GM12878 (cell line): ENCODE results near the gene ATP2C2. TPM values are rescaled to one million over a fixed set of nuclear protein-coding genes. Genes with fewer than 3 reads are reported as not detected.

ENCODE experiments used
- ATAC-seq: fragments of 200-7000 bp; cut with Tn5 transposase; 3 replicates; pipeline ENCODE4 v1.9.1; 2020; ENCODE audit warnings: mild to moderate bottlenecking, moderate library complexity
- BruUV-seq: library from RNA; stranded (reverse); fragments of 400-500 nt; replicated peaks from 2 replicates; lab custom pipeline; 2021; lab: Mats Ljungman, UMichigan
- CTCF ChIA-PET: fragments of 300-600 bp; sonication (Branson Sonifier 250); formaldehyde crosslinking; extraction: SDS; loops from one replicate; lab custom pipeline; 2021; ENCODE audit warnings: inconsistent platforms; lab: Yijun Ruan, JAX
- POLR2A ChIA-PET: fragments of 350-600 bp; formaldehyde crosslinking; extraction: SDS; loops from one replicate; lab custom pipeline; 2021; ENCODE audit warnings: inconsistent platforms; lab: Charles Lee
- RAD21 ChIA-PET: fragments of 300-600 bp; sonication (Branson Sonifier 250); formaldehyde crosslinking; loops from one replicate; lab custom pipeline; 2023; ENCODE audit warnings: antibody characterized with exemption; ENCODE audit not compliant: unreplicated experiment; lab: Charles Lee
- SMC1A ChIA-PET: fragments of 300-600 bp; sonication (Branson Sonifier 250); formaldehyde crosslinking; loops from one replicate; lab custom pipeline; 2023; ENCODE audit not compliant: unreplicated experiment, uncharacterized antibody; lab: Charles Lee
- DNase-seq: peaks from one replicate; pipeline ENCODE4 v3.0.0-alpha.2; 2011; ENCODE audit warnings: low read depth, low spot score
- FAIRE-seq: peaks from 3 replicates; lab custom pipeline; 2011; peaks lifted over from hg19 to GRCh38; lab: Jason Lieb, UNC
- H2AFZ ChIP-seq: 2 replicates; pipeline ENCODE4 v1.6.0; 2011; ENCODE audit warnings: low read depth, low read length, control low read depth; ENCODE audit not compliant: control insufficient read depth
- H3K27ac ChIP-seq: 2 replicates; pipeline ENCODE4 v1.5.1; 2011; ENCODE audit warnings: control low read depth; ENCODE audit not compliant: control insufficient read depth, insufficient read depth
- H3K27me3 ChIP-seq, 2 experiments: replicated peaks in 1 of 2; 2 replicates each; pipeline versions ENCODE4 v1.6.0 to v1.6.1; 2011; ENCODE audit warnings: low read length in 1 of 2; ENCODE audit not compliant: control insufficient read depth in 2 of 2, insufficient read depth in 2 of 2
- H3K36me3 ChIP-seq, 2 experiments: 2 replicates each; pipeline ENCODE4 v1.5.1; 2011; ENCODE audit warnings: low read length in 1 of 2; ENCODE audit not compliant: control insufficient read depth in 2 of 2, insufficient read depth in 2 of 2
- H3K4me1 ChIP-seq: 2 replicates; pipeline ENCODE4 v1.6.1; 2011; ENCODE audit warnings: mild to moderate bottlenecking, low read length, moderate library complexity, mixed read lengths; ENCODE audit not compliant: control insufficient read depth, insufficient read depth
- H3K4me2 ChIP-seq: 2 replicates; pipeline ENCODE4 v1.6.0; 2011; ENCODE audit warnings: control low read depth; ENCODE audit not compliant: control insufficient read depth, insufficient read depth
- H3K4me3 ChIP-seq: fragments of 200-600 bp; sonication (generic); 2 replicates; pipeline ENCODE4 v1.5.1; 2016
- H3K79me2 ChIP-seq: 2 replicates; pipeline ENCODE4 v1.6.0; 2011; ENCODE audit warnings: low read length; ENCODE audit not compliant: control insufficient read depth, insufficient read depth
- H3K9ac ChIP-seq: 2 replicates; pipeline ENCODE4 v1.8.0; 2011; ENCODE audit warnings: low read length, control low read depth, mixed read lengths; ENCODE audit not compliant: control insufficient read depth, insufficient read depth
- H3K9me3 ChIP-seq: replicated peaks from 3 replicates; pipeline ENCODE4 v1.5.1; 2011; ENCODE audit warnings: mild to moderate bottlenecking, low read length; ENCODE audit not compliant: control insufficient read depth, insufficient read depth
- H4K20me1 ChIP-seq: 2 replicates; pipeline ENCODE4 v1.6.0; 2011; ENCODE audit not compliant: control insufficient read depth, insufficient read depth
- CHD1 ChIP-seq: IDR thresholded peaks from 2 replicates; pipeline ENCODE4 v1.6.1; 2012; ENCODE audit warnings: low read depth, low read length, improper control_type of control experiment
- HCFC1 ChIP-seq: fragments of 150-350 bp; IDR thresholded peaks from 2 replicates; pipeline ENCODE4 v1.6.1; 2014; ENCODE audit warnings: low read length
- KDM1A ChIP-seq: fragments of 200-600 bp; sonication (generic); IDR thresholded peaks from 2 replicates; pipeline ENCODE4 v1.6.1; 2016; ENCODE audit warnings: borderline replicate concordance
- MYB ChIP-seq: fragments of 150-350 bp; IDR thresholded peaks from 2 replicates; pipeline ENCODE4 v1.6.1; 2014; ENCODE audit warnings: mild to moderate bottlenecking, low read depth, low read length, borderline replicate concordance
- NR2C2 ChIP-seq: IDR thresholded peaks from 2 replicates; pipeline ENCODE4 v1.6.1; 2011; ENCODE audit warnings: borderline replicate concordance, low read depth; ENCODE audit not compliant: control insufficient read depth, insufficient read length
- RB1 ChIP-seq: fragments of 450-650 bp; formaldehyde crosslinking; IDR thresholded peaks from 2 replicates; pipeline ENCODE4 v1.6.1; 2017; ENCODE audit warnings: mild to moderate bottlenecking, borderline replicate concordance
- SMAD5 ChIP-seq: IDR thresholded peaks from 2 replicates; pipeline ENCODE4 v1.6.1; 2016; ENCODE audit warnings: antibody characterized with exemption, low read depth
- SMC3 ChIP-seq: IDR thresholded peaks from 2 replicates; pipeline ENCODE4 v1.6.1; 2011; ENCODE audit warnings: low read length, improper control_type of control experiment, borderline replicate concordance
- SUZ12 ChIP-seq: fragments of 200-600 bp; sonication (generic); IDR thresholded peaks from one replicate; pipeline ENCODE4 v1.6.1; 2018; ENCODE audit warnings: antibody characterized with exemption, mild to moderate bottlenecking; ENCODE audit not compliant: unreplicated experiment
- TBL1XR1 ChIP-seq: IDR thresholded peaks from 2 replicates; pipeline ENCODE4 v1.6.1; 2012; ENCODE audit warnings: low read depth, low read length, improper control_type of control experiment
- ZBTB4 ChIP-seq: fragments of 450-650 bp; formaldehyde crosslinking; IDR thresholded peaks from 2 replicates; pipeline ENCODE4 v1.4.0; 2022; ENCODE audit warnings: mild to moderate bottlenecking, moderate library complexity
- ZNF207 ChIP-seq: fragments of 450-650 bp; IDR thresholded peaks from 2 replicates; pipeline ENCODE4 v1.6.1; 2014; ENCODE audit warnings: antibody characterized with exemption, mild to moderate bottlenecking, borderline replicate concordance
- WGBS: methylation state at CpG from one replicate; pipeline ENCODE4 v1.1.6; 2016; ENCODE audit warnings: low lambda C conversion rate; ENCODE audit not compliant: insufficient replicate concordance, insufficient coverage; ENCODE audit errors: missing lambda C conversion rate; 5-methylcytosine and 5-hydroxymethylcytosine counted together
- in situ Hi-C: fragments of 300-500 bp; cut with MboI; formaldehyde crosslinking; loops from 9 replicates; pipeline ENCODE4 v1.14.3; 2018; ENCODE audit warnings: mixed read lengths
- intact Hi-C: fragments of 100-400 bp; cut with micrococcal nuclease; formaldehyde crosslinking; loops from one replicate; pipeline ENCODE4 v1.14.2; 2022; ENCODE audit not compliant: unreplicated experiment
- polyA plus RNA-seq, 11 experiments: library from polyadenylated mRNA; depleted of rRNA in 4 of 11; unstranded in 6 of 11; stranded (reverse) in 5 of 11; fragments of >200 nt; fragmentation: Nextera tagmentation in 4 of 11; fragmentation: Illumina TruSeq in 1 of 11; extraction: Ambion mirVana in 4 of 11; extraction: Trizol in 1 of 11; gene quantifications; 1 replicate in 1 of 11; 2 replicates in 10 of 11; pipeline versions ENCODE4 v1.2.1 to v1.2.3, GENCODE V29; 2011 to 2016; ENCODE audit warnings: inconsistent platforms in 2 of 11, missing spikeins in 2 of 11, low read depth in 1 of 11
- total RNA-seq, 4 experiments: library from RNA; depleted of rRNA in 3 of 4; stranded (reverse); fragments of >200 nt in 3 of 4; fragmentation: Illumina TruSeq in 1 of 4; extraction: Trizol in 1 of 4; gene quantifications; 2 replicates each; pipeline versions ENCODE4 v1.2.1 to v1.2.3, GENCODE V29; 2013 to 2021
- TF ChIP-seq, protein P1 (sequence below): fragments of 450-650 bp; IDR thresholded peaks from 2 replicates; pipeline ENCODE4 v1.6.1; 2016; ENCODE audit warnings: mild to moderate bottlenecking
- TF ChIP-seq, protein P2 (sequence below): fragments of 450-650 bp; IDR thresholded peaks from 2 replicates; pipeline ENCODE4 v1.6.1; 2017; ENCODE audit warnings: mild to moderate bottlenecking, low read depth, inconsistent platforms; ENCODE audit not compliant: poor library complexity, severe bottlenecking

Gene ATP2C2
- total and polyA plus RNA-seq, 10 of the 15 experiments (the other 5 are each of a cell fraction or from before 2014, with no cell fraction given): 0.05 to 0.19 TPM; not detected in 8

DNA sequence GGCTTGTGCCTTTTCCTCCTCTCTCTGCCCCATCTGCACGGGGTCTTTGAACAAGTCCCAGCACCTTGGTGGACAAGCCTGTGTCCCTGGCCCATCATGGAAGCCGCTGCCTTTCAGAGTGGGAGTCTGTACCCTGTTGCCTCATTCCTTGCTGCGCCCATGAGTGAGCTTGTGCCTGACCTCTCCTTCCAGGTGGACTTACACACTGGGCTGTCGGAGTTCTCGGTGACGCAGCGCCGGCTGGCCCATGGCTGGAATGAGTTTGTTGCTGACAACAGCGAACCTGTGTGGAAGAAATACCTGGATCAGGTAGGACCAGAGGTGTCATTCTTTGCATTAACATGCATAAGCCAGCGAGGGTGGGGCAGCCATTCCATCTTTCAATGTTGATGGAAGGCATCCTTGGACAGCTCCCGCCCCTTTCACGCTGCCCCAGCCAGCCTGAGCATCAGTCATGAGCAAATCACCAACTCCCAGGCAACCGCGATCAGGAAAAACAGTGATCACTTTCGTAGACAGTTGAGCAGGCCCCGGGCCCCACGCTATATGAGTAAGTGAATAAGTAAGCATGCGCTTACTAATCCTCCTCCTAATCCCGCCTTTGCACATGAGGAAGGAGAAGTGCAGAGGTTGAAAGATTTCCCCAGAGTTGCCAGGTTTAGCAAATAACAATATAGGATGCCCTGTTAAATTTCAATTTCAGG lies 36.8 kb downstream of the ATP2C2 start (continued):
- TF ChIP-seq ZBTB4 (CRISPR knock-in tag) (no peak), CHD1 (no peak)

DNA sequence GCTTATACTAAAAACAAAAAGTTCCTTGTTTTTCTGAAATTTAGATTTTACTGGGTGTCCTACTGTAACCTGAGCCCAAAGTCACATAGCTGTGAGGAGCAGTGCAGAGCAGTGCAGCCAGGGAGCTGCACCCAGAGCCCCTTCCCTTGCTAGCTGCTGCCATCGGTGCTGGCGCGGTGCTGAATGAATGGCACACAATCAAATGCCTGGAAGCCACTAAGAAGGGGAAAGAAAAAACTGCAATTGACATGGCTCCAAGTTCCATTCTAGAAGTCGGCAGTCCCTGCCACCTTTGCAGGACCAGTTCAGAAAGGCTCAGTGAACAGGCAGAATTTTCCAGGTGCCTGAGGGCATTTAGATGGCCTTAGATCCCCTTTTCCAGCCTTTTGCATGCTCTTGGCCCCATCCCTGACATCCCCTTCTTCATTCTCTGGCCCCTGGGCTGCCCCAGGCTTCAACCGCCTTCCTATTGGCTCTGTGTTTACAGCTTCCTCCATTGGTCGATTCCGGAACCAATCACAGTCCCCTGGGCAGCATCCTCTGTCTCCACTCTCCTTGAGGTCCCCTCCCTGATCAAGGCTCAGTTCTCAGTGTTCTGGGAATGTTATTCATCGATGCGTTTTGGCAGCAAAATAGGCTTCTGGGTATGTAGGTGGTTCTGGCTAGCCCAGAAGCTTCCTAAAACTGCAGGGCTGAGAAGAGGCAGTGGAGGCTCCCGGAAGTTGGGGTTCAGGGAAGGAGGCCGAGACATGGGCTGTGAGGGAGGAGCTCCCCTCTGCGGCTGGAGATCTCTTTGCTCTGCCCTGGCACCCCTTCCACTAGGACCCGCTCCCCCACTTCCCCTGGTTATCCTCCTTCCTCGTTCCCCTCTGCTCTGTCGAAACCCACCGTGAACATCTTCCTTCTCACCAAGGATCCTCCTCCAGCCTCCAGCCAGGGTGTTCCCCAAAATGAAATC lies 37.9 kb downstream of the ATP2C2 start:
- Histone ChIP-seq H3K27me3 (no peaks in the 10 kb centered on the region; a peak in 1 of 4 replicates), H4K20me1 (no peaks in the 10 kb centered on the region), H3K36me3 (no peaks in the 10 kb centered on the region; a peak in 1 of 4 replicates), H3K9me3 (no peaks in the 10 kb centered on the region), H3K79me2 (no peaks in the 10 kb centered on the region), H3K4me3 (no peak overlapping the region), H3K9ac (no peak overlapping the region), H2AFZ (no peak overlapping the region), H3K4me1 (no peaks in the 10 kb centered on the region), H3K27ac (no peak overlapping the region), H3K4me2 (no peak overlapping the region)
- WGBS: 54% methylated on average over 16 of the region's 16 CpGs
- BruUV-seq: no TSS peak
- ChIA-PET CTCF (interaction anchor here (0.7 kb wide), 1 partner anchor 90 kb away, joined by 3 read pairs; no protein-coding TSS in a partner anchor), POLR2A (no interaction called here), SMC1A (no interaction called here), RAD21 (no interaction called here)
- no peak for ATAC-seq
- FAIRE-seq: no peak
- intact Hi-C loops (no loop called here), in situ Hi-C loops (no loop called here)
- TF ChIP-seq SUZ12 (no peak), RB1 (no peak), TBL1XR1 (no peak), HCFC1 (no peak), NR2C2 (no peak), MYB (no peak), KDM1A (no peak), SMAD5 (no peak), ZNF207 (no peak), SMC3 (no peak)
- TF ChIP-seq, protein P1, sequence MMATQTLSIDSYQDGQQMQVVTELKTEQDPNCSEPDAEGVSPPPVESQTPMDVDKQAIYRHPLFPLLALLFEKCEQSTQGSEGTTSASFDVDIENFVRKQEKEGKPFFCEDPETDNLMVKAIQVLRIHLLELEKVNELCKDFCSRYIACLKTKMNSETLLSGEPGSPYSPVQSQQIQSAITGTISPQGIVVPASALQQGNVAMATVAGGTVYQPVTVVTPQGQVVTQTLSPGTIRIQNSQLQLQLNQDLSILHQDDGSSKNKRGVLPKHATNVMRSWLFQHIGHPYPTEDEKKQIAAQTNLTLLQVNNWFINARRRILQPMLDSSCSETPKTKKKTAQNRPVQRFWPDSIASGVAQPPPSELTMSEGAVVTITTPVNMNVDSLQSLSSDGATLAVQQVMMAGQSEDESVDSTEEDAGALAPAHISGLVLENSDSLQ: no peak
- TF ChIP-seq, protein P2, sequence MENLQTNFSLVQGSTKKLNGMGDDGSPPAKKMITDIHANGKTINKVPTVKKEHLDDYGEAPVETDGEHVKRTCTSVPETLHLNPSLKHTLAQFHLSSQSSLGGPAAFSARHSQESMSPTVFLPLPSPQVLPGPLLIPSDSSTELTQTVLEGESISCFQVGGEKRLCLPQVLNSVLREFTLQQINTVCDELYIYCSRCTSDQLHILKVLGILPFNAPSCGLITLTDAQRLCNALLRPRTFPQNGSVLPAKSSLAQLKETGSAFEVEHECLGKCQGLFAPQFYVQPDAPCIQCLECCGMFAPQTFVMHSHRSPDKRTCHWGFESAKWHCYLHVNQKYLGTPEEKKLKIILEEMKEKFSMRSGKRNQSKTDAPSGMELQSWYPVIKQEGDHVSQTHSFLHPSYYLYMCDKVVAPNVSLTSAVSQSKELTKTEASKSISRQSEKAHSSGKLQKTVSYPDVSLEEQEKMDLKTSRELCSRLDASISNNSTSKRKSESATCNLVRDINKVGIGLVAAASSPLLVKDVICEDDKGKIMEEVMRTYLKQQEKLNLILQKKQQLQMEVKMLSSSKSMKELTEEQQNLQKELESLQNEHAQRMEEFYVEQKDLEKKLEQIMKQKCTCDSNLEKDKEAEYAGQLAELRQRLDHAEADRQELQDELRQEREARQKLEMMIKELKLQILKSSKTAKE: no peak
- DNase-seq: no peak
